B cell (primary cell): ENCODE results near the gene KDELR3.

Experiments used
- CTCF ChIP-seq: fragments of 200-600 bp; IDR thresholded peaks from one replicate; pipeline ENCODE4 v1.8.0; 2022; ENCODE audit warnings: antibody characterized with exemption, mild to moderate bottlenecking
- EZH2 ChIP-seq: IDR thresholded peaks from 2 replicates; pipeline ENCODE4 v1.6.1; 2012; ENCODE audit warnings: borderline replicate concordance, low read depth, mild to moderate bottlenecking, moderate library complexity, low read length; ENCODE audit not compliant: insufficient read depth, poor library complexity, severe bottlenecking

- no peak for TF ChIP-seq EZH2
- no peak for TF ChIP-seq CTCF
Measured at GRCh38 chr22:38494939-38495338, 27.0 kb downstream of the KDELR3 start.
